ENCODE results near the gene OR13C9.

The OR13C9 gene

GRCh38 chr9:104589626-104590025, 28.4 kb downstream of the OR13C9 start:
- Histone ChIP-seq H3K36me3 (ENCODE audit: control insufficient read depth in 2 of 2, insufficient read depth in 1 of 2, low read length in 2 of 2) (no peaks in the 10 kb centered on the region), H3K27ac (ENCODE audit: extremely low read depth, low read depth, low read length) (no peak overlapping the region), H3K9me3 (ENCODE audit: control insufficient read depth, insufficient read depth, low read depth, low read length) (no peaks in the 10 kb centered on the region), H3K4me1 (ENCODE audit: control insufficient read depth, insufficient read depth, low read length) (no peaks in the 10 kb centered on the region), H3K4me3 (ENCODE audit: low read depth, low read length) (no peak overlapping the region)
- TF ChIP-seq HOXD13 (CRISPR knock-in tag; IDR thresholded peaks at IDR 0.05; ENCODE audit: borderline replicate concordance) (no peak), ZNF146 (tag by site-specific recombination; IDR thresholded peaks at IDR 0.05) (no peak), ZBTB48 (tag by site-specific recombination; IDR thresholded peaks at IDR 0.05) (no peak), ZNF473 (tag by site-specific recombination; IDR thresholded peaks at IDR 0.05) (no peak), ZBTB11 (tag by site-specific recombination; conservative IDR thresholded peaks at IDR 0.05; ENCODE audit: low read depth) (no peak), ZNF184 (tag by site-specific recombination; IDR thresholded peaks at IDR 0.05) (no peak), ZNF580 (tag by site-specific recombination; IDR thresholded peaks at IDR 0.05) (no peak), ZNF645 (tag by site-specific recombination; IDR thresholded peaks at IDR 0.05) (no peak), GFI1B (tag by site-specific recombination; IDR thresholded peaks at IDR 0.05) (no peak), YY2 (tag by site-specific recombination; IDR thresholded peaks at IDR 0.05) (no peak)
- CTCF ChIA-PET: no interaction called here
- POLR2A ChIA-PET: no interaction called here

- Histone ChIP-seq H3K27ac (ENCODE audit: extremely low read depth, low read depth, low read length) (no peak overlapping the region), H3K4me3 (ENCODE audit: low read depth, low read length) (no peak overlapping the region), H3K36me3 (ENCODE audit: control insufficient read depth in 2 of 2, insufficient read depth in 1 of 2, low read length in 2 of 2) (no peaks in the 10 kb centered on the region), H3K4me1 (ENCODE audit: control insufficient read depth, insufficient read depth, low read length) (no peaks in the 10 kb centered on the region), H3K9me3 (ENCODE audit: control insufficient read depth, insufficient read depth, low read depth, low read length) (no peaks in the 10 kb centered on the region)
- TF ChIP-seq ZSCAN16 (tag by site-specific recombination; IDR thresholded peaks at IDR 0.05) (no peak), ZNF791 (tag by site-specific recombination; IDR thresholded peaks at IDR 0.05) (no peak), PRDM6 (tag by site-specific recombination; IDR thresholded peaks at IDR 0.05) (no peak)
- POLR2A ChIA-PET: no interaction called here
- CTCF ChIA-PET: no interaction called here
Measured at GRCh38 chr9:104586496-104587180, 31.4 kb downstream of the OR13C9 start.

GRCh38 chr9:104580562-104580961, 37.4 kb downstream of the OR13C9 start:
- no peaks in the 10 kb centered on the region for H3K36me3 ChIP-seq (ENCODE audit: control insufficient read depth in 2 of 2, insufficient read depth in 1 of 2, low read length in 2 of 2)
- POLR2A ChIA-PET: no interaction called here
- no peak overlapping the region for H3K27ac ChIP-seq (ENCODE audit: extremely low read depth, low read depth, low read length)
- H3K4me1 ChIP-seq (ENCODE audit: control insufficient read depth, insufficient read depth, low read length): no peaks in the 10 kb centered on the region
- CTCF ChIA-PET: no interaction called here
- no peaks in the 10 kb centered on the region for H3K9me3 ChIP-seq (ENCODE audit: control insufficient read depth, insufficient read depth, low read depth, low read length)
- TF ChIP-seq ZNF132 (tag by site-specific recombination; IDR thresholded peaks at IDR 0.05; ENCODE audit: borderline replicate concordance): no peak
- no peak overlapping the region for H3K4me3 ChIP-seq (ENCODE audit: low read depth, low read length)

All from HEK293 (cell line).